Activated CD4-positive, alpha-beta T cell treated with anti-CD3 and anti-CD28 coated beads, Interleukin-2, Interleukin-6, amounts not matched to agents 100 ng/mL and 50 ng/mL, durations not matched to agents 16 hours and 8 hours (primary cell): ENCODE results near the gene MTARC2.

ENCODE experiments used
- DNase-seq: peaks from one replicate; pipeline ENCODE4 v3.0.0-alpha.2; 2020

Gene MTARC2

DNA sequence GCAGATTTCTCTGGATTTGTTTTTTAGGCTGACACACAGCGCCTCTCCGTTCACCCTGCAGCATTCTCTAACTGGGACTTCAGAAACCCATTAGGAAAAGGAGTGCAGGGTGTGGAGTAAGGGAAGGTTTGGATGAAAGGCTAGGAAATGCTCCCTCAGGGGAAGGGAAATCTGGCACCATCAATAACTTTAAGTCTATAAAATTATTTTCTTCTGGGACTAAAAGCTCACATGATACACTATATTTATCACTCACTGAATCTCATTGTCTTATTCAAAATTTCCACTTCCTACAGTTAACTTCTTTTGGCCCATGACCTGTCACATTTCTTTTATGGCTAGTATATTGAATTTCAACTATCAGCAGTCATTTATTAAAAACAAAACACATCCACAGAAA, 85.3 kb downstream of the MTARC2 start:
- no peak for DNase-seq
